MM.1S (cell line): ENCODE data around the gene OSTN.

Source experiments
- EZH2 ChIP-seq: fragments of 300-600 bp; sonication (generic); optimal IDR thresholded peaks from 2 replicates; pipeline ENCODE3; 2017; ENCODE audit warnings: low read depth, mild to moderate bottlenecking, antibody characterized with exemption, low read length, mixed read lengths
- EZH2phosphoT487 ChIP-seq: fragments of 300-600 bp; sonication (generic); IDR thresholded peaks from 2 replicates; pipeline ENCODE4 v1.6.1; 2018; ENCODE audit warnings: antibody characterized with exemption, low read length
- TF ChIP-seq, protein P1 (sequence below): fragments of 300-600 bp; sonication (generic); IDR thresholded peaks from 2 replicates; pipeline ENCODE4 v1.5.1; 2016; ENCODE audit warnings: antibody characterized with exemption, low read length, mixed read lengths

DNA sequence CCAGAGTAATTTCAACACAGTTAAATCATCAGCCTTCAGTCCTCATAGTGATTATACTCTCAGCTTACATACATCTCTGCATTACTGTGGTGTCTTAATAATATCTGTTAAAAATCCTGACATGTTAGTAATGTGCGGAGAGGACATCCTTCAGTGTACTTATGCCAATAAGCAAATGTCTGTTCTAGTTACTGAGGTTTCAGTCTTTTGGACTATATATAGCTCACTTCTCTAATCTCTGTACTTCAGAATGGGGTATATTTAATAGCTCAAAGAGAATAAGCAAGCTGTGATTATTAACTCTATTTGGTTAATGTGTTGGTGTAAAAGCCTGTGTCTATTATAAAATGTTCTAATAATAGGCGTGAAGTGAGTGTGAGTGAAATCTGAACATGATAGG lies 28.9 kb upstream of the OSTN start:
- TF ChIP-seq EZH2phosphoT487 (no peak), EZH2 (no peak)
- TF ChIP-seq, protein P1, sequence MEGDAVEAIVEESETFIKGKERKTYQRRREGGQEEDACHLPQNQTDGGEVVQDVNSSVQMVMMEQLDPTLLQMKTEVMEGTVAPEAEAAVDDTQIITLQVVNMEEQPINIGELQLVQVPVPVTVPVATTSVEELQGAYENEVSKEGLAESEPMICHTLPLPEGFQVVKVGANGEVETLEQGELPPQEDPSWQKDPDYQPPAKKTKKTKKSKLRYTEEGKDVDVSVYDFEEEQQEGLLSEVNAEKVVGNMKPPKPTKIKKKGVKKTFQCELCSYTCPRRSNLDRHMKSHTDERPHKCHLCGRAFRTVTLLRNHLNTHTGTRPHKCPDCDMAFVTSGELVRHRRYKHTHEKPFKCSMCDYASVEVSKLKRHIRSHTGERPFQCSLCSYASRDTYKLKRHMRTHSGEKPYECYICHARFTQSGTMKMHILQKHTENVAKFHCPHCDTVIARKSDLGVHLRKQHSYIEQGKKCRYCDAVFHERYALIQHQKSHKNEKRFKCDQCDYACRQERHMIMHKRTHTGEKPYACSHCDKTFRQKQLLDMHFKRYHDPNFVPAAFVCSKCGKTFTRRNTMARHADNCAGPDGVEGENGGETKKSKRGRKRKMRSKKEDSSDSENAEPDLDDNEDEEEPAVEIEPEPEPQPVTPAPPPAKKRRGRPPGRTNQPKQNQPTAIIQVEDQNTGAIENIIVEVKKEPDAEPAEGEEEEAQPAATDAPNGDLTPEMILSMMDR, result no peak
